CD4-positive, alpha-beta T cell treated with Interleukin-10 for 1 hour (primary cell): ENCODE results near the gene M6PR.
"Not testable (repeated sequence)": the region's sequence is repeated elsewhere in the genome, so short reads cannot be mapped to it uniquely, and the experiment has no call there.

Source experiments
- DNase-seq: peaks from one replicate; pipeline ENCODE4 v3.0.0-alpha.2; 2020

The M6PR gene

DNA sequence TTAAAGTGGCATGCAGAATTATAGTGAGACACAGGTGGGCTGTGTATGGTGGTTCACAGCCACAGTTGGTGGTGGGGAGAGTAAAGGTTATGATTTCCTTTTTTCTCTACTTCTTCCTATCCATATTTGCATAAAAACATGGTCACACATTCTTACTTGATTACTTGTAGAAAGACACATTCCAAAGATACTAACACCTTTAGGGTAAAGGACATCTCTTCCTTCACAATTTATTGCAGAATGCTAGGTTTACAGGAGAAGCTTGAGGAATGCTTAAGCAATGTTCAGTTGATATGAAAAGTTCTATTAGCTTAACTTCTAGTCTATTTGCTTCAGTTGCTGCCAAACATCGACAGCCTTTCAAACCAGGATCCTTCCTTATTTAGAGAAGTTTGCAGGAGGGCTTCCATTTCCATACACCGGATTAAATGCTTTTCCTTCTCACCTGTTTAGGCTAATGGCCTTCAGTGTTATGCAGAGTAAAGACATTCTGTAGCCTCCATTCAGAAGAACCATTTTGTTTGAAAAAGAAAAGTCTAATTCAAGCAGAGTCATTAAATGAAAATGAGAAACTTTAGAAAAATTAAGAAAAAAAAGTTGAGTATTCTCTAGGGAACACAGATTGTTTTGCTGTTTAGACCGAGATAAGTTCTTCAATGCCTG lies 37.7 kb downstream of the M6PR start:
- DNase-seq = no peak

DNA sequence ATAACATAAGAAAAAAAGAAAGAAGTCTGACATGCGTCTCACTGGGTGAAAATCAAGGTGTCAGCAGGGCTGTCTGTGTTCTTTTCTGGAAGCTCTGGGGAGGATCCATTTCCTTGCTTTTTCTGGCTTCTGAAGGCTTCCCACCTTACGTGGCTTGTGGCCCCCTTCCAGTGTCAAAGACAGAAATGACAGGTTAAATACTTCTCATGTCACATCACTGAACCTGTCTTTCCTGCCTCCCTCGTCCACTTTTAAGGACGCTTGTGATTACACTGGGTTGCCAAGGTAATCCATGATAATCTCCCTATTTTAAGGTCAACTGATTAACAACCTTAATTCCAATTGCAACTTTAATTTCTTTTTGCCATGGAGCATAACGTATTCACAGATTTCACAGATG lies 39.7 kb downstream of the M6PR start:
- DNase-seq = no peak

GRCh38 chr12:8907513-8907912 lies 41.9 kb downstream of the M6PR start:
- no peak for DNase-seq

DNA sequence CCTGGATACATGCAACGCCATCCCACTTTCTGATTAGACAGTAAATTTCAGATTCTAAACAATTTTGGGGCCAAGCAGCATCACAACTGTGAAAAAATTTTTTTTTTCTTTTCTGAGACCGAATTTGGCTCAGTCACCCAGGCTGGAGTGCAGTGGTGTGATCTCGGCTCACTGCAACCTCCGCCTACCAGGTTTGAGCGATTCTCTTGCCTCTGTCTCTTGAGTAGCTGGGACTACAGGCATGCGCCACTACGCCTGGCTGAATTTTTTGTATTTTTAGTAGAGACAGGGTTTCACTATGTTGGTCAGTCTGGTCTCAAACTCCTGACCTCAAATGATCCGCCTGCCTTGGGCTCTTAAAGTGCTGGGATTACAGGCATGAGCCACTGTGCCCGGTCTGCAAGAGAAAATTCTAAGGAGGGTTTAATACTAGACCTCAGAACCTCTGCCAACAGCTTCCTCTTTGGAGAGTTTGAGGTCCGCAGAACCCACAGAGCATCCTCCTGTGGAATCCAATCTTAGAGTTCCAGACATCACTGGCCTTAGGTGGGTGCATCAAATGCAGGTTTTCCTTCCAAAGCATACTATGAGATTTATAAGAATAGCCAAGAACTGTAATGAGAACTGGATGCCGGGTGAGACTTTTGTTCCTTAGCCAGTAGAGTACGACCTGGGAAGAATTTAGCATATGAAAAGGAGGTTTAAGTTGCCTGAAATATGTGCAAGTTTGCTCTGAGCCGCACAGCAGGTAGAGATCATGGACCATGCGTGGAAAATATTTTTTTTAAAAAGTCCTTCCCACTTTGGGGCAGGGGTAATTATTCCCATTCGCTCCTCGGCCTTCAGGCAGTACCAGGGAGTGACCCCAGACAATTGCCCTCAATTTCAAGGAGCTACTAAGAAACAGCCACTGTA lies 42.9 kb downstream of the M6PR start:
- DNase-seq = no peak

GRCh38 chr12:8905546-8905945 lies 43.9 kb downstream of the M6PR start:
- no peak for DNase-seq

DNA sequence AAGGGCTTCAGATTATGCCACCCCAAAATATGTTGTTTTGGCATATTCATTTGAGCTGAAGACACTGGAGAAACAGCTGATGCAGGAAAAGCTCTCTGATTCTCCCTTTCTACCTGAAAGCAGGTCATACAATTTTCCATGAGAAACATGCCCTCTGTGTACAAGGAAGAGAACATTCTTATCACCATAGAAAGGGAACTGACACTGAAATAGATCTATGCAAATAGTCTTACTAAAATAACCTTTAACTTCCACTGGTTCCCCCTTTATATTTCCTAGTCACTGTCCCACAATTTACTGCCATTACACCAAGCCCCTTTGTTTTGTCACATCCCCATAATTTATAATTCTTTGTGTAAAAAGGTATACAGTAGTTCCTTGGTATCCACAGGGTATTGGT lies 44.8 kb downstream of the M6PR start:
- DNase-seq = no peak

GRCh38 chr12:8903646-8904045 lies 45.8 kb downstream of the M6PR start:
- no peak for DNase-seq

- DNase-seq = not testable (repeated sequence)
These were observed 46.7 kb downstream of the M6PR start for GRCh38 chr12:8902703-8903102.

- no peak for DNase-seq
These were observed 49.6 kb downstream of the M6PR start for GRCh38 chr12:8899830-8900229.

GRCh38 chr12:8897081-8897480 lies 52.4 kb downstream of the M6PR start:
- no peak for DNase-seq

GRCh38 chr12:8894986-8895385 lies 54.5 kb downstream of the M6PR start:
- no peak for DNase-seq

- DNase-seq = no peak
These were observed 55.1 kb downstream of the M6PR start for GRCh38 chr12:8894378-8894777.

- no peak for DNase-seq
These were observed 57.5 kb downstream of the M6PR start for GRCh38 chr12:8891976-8892375.
